ENCODE results near the gene ADCY2.

DNA sequence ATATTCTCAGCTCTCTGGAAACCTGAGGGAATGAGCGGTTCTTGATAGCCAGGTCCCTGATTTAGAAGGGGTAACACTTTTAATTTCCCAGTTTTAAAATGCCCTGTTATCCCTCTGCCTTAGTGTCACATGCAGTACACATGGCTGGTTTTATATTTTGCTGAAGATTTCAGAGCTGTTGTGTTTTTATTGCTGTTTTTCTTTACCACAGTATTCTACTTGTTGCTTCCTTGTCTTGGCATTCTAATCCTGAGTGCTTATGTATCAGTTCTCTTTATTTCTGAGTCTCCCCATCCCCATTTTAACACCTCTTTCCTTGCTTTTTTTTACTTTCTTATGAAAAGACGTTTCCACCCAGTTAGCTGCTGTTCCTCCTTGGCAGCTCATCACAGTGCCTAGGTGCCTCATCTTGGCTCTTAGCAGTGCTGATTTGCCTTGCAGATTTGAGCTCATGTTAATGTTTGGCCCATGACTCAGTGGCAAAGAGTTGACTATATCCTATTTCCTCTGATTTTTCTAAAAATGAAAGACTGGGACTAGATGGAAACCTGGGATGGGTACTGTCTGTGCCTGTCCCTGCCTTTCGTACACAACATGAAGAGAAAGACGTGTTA is 476.7 kb downstream of the ADCY2 start:
- TF ChIP-seq, protein P1, sequence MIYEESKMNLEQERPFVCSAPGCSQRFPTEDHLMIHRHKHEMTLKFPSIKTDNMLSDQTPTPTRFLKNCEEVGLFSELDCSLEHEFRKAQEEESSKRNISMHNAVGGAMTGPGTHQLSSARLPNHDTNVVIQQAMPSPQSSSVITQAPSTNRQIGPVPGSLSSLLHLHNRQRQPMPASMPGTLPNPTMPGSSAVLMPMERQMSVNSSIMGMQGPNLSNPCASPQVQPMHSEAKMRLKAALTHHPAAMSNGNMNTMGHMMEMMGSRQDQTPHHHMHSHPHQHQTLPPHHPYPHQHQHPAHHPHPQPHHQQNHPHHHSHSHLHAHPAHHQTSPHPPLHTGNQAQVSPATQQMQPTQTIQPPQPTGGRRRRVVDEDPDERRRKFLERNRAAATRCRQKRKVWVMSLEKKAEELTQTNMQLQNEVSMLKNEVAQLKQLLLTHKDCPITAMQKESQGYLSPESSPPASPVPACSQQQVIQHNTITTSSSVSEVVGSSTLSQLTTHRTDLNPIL (CRISPR knock-in tag; IDR thresholded peaks at IDR 0.05; ENCODE audit: low read depth) = no peak
- TF ChIP-seq BACH2 (CRISPR knock-in tag; IDR thresholded peaks at IDR 0.05; ENCODE audit: borderline replicate concordance) (no peak), OSR1 (CRISPR knock-in tag; IDR thresholded peaks at IDR 0.05) (no peak)
- TF ChIP-seq, protein P2, sequence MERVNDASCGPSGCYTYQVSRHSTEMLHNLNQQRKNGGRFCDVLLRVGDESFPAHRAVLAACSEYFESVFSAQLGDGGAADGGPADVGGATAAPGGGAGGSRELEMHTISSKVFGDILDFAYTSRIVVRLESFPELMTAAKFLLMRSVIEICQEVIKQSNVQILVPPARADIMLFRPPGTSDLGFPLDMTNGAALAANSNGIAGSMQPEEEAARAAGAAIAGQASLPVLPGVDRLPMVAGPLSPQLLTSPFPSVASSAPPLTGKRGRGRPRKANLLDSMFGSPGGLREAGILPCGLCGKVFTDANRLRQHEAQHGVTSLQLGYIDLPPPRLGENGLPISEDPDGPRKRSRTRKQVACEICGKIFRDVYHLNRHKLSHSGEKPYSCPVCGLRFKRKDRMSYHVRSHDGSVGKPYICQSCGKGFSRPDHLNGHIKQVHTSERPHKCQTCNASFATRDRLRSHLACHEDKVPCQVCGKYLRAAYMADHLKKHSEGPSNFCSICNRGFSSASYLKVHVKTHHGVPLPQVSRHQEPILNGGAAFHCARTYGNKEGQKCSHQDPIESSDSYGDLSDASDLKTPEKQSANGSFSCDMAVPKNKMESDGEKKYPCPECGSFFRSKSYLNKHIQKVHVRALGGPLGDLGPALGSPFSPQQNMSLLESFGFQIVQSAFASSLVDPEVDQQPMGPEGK (CRISPR knock-in tag; IDR thresholded peaks at IDR 0.05; ENCODE audit: borderline replicate concordance) = no peak
- TF ChIP-seq, protein P3, sequence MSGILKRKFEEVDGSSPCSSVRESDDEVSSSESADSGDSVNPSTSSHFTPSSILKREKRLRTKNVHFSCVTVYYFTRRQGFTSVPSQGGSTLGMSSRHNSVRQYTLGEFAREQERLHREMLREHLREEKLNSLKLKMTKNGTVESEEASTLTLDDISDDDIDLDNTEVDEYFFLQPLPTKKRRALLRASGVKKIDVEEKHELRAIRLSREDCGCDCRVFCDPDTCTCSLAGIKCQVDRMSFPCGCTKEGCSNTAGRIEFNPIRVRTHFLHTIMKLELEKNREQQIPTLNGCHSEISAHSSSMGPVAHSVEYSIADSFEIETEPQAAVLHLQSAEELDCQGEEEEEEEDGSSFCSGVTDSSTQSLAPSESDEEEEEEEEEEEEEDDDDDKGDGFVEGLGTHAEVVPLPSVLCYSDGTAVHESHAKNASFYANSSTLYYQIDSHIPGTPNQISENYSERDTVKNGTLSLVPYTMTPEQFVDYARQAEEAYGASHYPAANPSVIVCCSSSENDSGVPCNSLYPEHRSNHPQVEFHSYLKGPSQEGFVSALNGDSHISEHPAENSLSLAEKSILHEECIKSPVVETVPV (CRISPR knock-in tag; IDR thresholded peaks at IDR 0.05) = no peak

All from SK-N-SH treated with all-trans-retinoic acid at 6 μM for 48 hours (cell line).